HPDE6-E6E7 (cell line): ENCODE measurements around the gene L1CAM.

Experiments used
- DNase-seq: peaks from one replicate; pipeline ENCODE4 v3.0.0; 2011; ENCODE audit warnings: missing footprints; ENCODE audit errors: extremely low spot score

L1CAM gene

DNA sequence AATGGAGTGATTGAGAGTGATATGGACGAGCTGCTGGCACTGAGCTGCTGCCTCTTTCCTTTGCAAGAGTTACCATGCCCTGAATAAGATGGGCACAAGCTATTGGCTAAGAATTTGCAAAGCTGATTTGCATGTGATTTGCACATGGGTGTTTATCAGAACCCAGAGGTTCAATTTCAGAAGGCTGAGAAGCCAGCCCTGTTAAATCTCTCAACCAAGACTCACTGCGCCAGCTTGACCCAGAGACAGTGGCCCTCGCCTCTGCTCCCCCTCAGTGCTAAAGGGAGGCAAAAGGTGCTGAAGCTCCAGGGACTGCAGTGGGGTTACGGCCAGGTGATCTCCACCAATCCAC, 39.4 kb upstream of the L1CAM start:
- no peak for DNase-seq

DNA sequence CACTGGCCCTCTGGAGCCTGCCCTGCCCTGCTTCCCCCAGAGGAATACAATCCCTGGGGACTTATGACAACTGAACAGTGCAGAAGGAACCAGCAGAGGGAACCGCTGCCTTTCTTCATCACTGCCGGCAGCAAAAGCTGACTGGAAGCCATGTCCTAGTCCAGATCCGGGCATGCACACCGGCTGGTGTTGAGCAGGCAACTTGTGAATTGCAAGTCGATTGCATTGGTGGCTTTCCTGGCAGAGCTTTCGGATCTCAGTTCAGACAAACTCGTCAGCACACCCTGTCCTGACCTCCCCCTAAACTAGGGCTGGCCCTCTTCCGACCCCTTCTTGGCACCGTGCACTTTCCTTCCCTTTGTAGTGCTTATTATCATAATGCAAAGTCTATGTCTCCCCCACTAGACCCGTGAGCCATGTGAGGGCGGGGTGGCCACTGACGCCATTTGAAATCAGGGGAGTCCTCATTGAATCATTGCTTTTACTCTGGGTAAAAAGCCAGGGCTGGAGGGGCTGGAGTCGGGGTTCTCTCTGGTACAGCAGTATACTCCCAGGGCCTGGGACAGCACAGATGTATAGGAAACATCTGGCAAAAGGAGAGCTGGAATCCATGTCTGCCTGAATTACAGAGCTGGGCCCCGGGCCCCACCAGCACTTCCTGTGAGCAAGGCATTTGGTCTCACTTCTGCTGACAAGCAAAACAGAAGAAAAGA, 38.3 kb upstream of the L1CAM start:
- DNase-seq: no peak

DNA sequence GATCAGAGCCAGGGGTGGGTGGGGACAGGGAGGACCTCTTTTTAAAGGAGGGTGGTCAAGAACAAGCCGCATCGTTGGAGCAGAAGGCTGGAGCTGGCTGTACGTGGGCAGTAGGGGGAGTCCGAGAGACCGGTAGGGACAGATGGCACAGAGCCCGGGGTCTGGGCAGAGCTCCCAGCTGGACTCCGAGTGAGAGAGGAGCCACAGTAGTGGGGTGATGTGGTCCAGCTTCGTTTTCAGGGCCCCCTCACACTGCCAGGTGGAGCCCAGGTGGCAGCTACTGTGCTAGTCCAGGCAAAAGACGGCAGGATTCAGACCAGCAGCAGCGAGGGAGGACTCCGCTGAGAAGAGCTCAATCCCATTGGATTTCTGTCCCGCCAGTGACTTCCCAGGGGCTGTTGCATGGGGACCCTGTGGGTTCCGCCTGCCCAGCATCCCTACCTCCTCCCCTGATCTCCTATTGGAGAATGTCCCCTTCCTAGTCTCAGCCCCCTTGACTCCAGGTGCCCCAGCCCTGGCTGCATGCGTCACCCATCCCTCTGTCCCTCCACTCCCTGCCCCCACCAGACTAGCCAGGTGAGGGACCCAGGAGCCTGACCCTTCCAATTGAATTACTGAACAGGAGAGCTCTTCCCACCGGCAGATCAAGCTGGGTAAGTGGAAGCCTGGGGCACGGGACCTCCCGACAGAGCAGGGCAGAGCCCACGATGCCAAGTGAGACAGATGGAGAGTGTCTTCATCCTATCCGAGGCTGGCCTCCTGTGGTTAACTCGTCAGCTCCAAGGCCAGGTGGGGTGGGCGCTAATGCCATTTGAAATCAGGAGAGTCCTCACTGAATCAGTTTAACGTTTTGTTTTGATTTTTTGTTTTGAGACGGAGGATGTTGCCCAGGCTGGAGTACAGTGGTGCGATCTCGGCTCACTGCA, 37.2 kb upstream of the L1CAM start:
- peak; percentile 72 for DNase-seq

DNA sequence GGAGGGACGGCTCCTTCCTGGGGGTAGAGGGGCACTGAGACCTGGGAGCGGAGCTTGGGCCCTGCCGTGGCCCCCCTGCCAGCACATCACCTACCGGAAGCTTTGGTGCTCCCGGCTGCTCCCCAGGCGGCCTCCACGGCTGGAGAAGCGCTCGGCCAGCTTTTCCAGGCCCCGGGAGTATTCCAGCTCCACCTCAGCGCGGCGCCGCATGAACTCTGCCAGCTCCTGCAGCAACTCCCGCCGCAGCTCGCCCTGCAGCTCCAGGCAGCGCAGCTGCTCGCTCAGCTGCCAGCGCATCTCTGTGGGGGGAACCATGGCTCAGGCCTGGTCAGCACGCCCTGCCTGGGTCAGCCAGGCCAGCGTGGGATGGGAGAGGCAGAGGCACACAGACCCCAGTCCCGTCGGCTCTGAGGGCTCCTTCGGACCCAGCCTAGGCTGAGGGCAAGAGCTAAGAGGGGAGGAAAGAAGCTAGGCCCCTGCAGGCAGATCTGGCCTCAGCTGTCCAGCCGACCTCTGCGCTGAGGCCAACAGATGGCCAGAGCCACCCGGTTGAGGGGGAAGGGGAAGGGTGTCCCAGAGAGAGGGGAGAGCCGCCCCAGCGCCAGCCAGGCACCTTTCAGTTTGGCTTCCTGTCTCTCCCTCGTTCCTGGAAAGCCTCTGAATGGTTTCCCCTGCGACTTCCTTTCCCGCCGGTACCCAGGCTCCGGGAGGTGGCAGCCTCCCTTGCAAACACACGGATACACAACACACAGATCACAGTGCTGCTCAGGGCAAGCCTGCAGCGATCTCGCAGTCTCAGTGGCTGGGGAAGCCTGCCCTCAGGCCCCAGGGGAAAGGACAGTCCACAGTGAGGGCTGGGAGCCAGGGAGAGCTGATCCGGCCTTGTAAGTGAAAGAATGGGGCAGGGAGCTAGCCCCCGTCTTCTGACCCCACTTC, 35.8 kb upstream of the L1CAM start:
- no peak for DNase-seq

DNA sequence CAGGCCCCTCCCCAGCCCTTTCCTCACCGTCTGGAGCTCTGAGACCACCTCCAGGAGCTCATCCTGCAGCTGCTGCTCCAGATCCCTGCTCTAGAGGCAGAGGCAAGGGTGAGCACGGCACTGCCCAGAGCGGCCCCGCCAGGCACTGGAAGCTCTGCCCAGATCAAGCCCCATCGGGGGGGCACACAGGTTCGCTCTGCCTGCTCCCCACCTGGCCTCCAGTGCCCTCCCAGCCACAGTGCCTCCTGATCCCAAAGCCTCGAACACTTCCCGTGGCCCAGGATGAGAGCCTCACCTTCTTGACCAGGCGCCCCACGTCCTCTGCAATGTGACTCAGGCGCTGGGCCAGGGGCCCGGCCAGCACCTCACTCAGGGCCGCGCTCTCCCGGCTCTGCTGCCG, 35.1 kb upstream of the L1CAM start:
- no peak for DNase-seq

DNA sequence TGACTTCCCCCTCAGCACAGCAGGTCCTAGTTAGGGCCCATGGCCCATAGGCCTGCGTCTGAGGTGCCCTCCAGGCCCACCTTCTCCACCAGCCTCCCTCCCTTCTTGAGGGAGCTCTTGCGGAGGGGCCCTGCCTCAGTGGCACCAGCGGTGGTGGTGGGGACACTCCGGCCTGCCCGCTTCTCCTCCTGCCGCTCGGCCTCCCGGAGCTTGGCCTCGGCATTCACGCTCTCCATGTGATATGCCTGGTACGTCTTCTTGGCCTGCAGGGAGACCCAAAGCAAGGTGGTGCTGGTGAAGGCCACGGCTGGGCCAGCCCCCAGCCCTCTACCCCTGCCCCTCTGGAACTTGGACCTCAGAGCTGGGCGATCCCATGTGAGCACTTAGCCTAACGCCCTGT, 34.6 kb upstream of the L1CAM start:
- DNase-seq: no peak

DNA sequence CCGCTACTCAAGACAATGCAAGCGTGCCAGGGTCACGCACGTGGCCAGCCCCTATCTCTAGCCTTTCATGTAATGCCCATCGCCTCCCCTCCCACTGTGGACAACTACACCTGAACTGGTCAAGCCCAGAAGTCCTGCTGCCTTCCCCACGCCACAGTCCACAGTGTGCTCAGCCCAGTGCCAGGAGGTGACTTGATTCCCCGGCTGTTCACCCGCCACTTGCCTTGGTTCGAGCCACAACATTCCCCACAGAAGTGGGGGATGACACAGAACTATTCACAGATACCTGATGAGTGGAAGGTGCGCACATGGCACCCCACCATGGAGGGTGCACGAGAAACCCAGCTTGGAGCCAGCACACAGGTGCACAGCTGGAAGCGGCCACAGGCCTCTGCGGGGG, 33.3 kb upstream of the L1CAM start:
- DNase-seq: no peak

DNA sequence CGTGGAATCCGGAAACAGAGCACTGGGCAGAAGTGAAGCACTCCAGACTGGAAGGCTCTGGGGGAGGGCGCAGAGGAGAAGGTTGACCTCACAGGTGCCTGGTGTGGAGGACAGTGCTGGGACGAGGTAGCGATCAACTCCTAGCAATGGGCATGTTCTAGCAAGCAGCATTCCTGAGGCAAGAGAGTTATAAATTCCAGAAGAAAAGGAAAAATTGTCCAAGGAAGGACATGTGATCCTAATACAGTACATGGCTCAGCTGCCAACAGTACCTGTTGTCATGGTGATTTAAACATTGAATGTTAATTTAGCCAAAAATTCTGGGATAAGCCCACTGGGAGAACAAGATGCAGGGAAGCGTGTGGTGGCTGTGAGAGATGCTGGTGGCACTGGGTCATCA, 31.9 kb upstream of the L1CAM start:
- DNase-seq: peak; percentile 67

DNA sequence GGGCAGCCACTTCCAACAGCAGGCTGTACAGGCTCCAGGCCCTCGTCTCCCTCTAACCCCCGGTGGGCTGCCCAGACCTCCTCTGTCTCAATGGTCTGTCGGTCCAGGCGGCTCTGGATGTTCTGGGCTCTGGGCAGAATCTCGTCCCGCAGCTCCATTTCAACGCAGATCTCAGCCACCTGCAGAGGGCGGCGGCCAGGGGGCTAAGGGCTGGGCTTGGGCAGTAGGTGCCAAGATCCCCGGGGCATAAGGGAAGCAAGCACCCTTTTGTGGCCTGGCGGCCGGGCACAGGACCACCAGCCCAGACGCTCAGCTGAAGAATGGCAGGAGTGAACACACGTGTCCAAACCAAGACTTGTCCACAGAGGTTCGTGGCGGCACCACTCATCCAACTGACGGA, 27.7 kb upstream of the L1CAM start:
- no peak for DNase-seq

DNA sequence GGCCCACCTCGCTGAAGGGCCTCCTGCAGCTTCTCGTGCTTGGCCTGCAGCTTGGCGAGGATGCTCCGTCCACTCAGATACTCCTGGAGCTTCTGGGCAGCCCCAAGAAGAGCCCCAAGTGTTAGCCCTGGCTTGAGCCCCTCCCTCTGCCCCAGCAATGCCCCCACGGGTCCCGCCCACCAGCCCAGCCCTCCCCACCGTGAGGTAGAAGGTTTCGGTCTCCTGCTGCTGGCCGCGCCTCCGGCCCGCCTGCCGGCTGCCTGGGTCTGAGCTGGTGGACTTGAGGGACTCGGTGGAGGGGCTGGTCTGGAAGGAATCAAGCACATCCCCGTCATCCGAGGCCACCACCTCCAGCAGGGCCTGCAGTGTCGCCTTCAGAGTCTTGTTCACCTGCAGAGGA, 27.2 kb upstream of the L1CAM start:
- no peak for DNase-seq

DNA sequence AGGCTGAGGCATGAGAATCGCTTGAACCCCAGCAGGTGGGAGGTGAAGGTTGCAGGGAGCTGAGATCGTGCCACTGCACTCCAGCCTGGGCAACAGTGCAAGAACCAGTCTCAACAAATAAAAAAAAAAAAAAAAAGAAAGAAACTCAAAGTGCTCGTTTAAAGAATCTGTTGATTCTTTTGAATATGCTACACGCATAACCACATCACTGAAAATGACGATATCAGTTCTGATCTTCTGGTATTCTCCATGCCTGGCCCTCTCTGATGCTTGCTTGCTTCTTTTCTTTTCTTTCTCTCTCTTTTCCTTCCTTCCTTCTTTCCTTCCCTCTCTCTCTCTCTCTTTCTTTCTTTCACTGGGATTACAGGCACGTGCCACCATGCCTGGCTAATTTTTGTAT, 25.8 kb upstream of the L1CAM start:
- no peak for DNase-seq

DNA sequence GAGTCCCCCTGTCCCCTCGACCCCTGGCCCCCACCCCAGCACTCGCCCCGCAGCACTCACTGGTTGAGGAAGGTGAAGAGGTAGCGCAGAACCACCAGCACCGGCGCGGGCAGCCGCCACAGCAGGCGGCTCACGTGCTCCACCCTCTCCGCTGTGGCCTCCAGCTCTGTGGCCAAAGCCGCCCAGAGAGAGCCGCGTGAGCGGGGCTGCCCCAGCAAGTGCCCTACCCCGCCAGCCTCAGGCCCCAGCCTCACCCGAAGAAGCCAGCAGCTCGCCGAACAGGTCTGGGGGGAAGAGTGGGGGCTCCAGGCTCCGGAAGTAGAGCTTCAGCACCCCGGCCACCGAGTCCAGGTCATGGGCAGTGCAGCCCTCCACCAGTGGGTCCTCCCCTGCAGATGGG, 24.5 kb upstream of the L1CAM start:
- DNase-seq: no peak

DNA sequence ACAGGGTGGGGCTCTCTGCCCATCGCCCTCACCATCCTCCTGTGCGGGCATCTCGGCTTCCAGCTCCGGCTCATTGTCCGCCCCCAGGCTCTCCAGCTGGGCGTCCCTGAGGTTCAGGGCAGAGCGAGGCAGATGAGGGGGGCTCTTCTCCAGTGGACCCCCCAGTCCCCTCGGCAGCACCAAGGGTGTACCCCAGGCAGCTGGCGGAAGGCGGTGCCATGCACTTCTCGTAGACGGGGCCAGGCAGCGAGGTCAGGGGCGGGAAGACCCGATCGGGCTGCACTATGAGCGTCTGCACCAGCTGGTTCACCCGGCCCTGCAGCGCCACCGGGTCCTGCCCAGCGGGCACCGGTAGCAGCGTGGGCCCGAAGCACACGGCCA, 24.0 kb upstream of the L1CAM start:
- no peak for DNase-seq

DNA sequence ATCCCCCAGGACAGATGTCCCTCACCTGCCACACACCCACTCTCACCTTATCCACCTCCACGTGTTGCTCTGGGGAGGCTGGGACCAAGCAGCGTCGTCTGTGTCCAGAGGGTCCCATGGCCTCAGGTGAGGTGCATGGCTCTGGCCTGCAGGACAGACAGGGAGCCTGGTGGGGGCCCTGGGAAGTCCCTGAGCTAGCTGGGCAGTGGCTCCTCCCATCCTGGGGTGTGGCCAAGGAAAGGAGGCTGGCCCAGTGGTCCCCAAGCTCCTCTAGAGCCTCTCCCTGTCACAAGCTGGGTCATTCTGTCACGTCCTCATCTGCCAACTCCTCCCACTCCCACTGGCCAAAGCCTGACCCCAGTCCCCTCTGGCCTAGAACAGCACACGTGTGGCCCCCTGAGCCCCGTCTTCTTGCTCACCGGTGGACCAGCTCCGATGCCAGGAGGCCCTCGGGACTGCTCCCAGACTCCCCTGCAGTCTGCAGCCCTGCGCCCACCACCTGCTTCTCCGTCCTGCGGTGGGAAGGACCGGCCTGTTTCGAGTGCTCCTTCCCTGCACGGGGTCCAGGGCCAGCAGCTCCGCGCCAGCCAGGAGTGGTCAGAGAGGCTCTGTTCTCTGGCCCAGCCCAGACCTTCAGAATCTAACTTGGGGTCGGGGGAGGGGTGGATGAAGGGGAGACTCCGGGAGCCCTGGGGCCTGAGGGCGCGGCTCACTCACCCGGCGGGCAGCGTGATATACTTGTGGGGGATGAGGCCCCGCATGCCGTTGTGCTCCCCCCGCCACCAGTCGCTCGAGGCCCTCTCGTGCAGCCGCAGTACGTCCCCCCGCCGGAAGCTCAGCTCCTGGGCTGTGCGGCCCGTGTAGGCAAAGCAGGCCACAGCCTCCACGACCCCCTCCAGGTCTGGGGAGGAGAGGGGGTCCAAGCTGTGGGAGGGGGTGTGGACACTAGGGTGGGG, 23.3 kb upstream of the L1CAM start:
- DNase-seq: no peak

DNA sequence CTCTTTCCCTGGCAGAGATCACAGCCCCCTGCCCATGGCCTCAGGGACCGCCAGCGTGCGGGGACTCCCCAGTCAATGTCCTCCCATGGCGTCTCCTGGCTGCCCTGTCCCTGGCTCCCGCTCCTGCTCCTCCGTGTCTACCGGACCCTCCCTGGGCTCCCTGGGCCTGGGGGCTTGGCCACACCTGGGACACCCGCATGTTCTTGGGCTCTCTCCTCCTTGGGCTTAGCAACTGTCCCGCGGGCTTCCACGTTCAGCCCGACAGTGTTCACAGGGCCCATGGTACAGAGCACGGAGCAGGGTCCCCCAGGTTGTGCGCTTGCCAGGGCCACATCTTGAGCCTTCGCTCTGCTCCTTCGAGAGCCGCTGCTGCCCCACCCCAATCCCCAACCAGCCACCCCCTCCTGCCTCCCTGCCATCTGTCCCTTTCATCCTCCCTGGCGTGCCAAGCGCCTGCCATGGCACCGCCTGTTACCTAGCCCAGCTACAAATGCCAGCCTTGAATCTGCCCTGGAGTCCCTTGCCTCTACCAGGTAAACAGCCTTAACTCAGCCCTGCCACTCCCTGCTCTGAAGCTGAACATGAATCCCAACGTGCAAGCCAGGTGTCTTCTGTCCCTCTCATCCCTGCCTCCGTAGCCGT, 22.4 kb upstream of the L1CAM start:
- no peak for DNase-seq

DNA sequence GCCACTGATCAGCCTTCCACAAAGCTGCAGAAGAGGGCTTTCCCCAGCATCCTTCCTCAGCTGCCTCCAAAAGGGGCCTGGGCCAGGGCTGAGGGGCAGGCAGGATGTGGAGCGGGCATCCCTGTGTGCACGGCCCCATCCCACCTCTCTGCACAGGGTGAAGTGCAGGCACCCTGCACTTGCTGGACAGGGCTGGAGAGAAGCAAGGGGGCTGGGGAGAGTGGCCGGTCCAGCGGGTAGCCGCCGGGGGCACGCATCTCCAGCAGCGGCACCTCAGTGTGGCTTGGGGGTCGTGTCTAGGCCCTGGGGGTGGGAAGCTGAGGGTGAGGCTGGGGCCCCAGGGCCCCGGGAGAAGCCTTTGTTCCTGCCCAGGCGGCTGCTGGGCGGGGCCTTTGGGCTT, 21.5 kb upstream of the L1CAM start:
- no peak for DNase-seq

DNA sequence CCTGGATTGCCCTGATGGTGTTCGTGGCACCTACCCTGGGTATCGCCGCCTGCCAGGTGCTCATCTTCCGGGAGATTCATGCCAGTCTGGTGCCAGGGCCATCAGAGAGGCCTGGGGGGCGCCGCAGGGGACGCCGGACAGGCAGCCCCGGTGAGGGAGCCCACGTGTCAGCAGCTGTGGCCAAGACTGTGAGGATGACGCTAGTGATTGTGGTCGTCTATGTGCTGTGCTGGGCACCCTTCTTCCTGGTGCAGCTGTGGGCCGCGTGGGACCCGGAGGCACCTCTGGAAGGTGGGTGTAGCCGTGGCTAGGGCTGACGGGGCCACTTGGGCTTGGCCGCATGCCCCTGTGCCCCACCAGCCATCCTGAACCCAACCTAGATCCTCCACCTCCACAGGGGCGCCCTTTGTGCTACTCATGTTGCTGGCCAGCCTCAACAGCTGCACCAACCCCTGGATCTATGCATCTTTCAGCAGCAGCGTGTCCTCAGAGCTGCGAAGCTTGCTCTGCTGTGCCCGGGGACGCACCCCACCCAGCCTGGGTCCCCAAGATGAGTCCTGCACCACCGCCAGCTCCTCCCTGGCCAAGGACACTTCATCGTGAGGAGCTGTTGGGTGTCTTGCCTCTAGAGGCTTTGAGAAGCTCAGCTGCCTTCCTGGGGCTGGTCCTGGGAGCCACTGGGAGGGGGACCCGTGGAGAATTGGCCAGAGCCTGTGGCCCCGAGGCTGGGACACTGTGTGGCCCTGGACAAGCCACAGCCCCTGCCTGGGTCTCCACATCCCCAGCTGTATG, 20.3 kb upstream of the L1CAM start:
- DNase-seq: no peak

DNA sequence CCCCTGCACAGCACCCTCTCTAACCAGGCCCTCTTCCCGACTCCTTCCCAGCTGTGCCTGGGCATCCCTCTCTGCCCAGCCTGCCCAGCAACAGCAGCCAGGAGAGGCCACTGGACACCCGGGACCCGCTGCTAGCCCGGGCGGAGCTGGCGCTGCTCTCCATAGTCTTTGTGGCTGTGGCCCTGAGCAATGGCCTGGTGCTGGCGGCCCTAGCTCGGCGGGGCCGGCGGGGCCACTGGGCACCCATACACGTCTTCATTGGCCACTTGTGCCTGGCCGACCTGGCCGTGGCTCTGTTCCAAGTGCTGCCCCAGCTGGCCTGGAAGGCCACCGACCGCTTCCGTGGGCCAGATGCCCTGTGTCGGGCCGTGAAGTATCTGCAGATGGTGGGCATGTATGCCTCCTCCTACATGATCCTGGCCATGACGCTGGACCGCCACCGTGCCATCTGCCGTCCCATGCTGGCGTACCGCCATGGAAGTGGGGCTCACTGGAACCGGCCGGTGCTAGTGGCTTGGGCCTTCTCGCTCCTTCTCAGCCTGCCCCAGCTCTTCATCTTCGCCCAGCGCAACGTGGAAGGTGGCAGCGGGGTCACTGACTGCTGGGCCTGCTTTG, 19.6 kb upstream of the L1CAM start:
- no peak for DNase-seq
